NCI-H2227 (cell line): Measurements from ENCODE around the gene FBXW4.
A peak's percentile ranks its signal among the peaks of the same experiment; 100 is the strongest.

Experiments used
- DNase-seq: peaks from one replicate; lab custom pipeline; 2025; ENCODE audit not compliant: unreplicated experiment; lab: John Stamatoyannopoulos, UW

FBXW4 gene, protein sequence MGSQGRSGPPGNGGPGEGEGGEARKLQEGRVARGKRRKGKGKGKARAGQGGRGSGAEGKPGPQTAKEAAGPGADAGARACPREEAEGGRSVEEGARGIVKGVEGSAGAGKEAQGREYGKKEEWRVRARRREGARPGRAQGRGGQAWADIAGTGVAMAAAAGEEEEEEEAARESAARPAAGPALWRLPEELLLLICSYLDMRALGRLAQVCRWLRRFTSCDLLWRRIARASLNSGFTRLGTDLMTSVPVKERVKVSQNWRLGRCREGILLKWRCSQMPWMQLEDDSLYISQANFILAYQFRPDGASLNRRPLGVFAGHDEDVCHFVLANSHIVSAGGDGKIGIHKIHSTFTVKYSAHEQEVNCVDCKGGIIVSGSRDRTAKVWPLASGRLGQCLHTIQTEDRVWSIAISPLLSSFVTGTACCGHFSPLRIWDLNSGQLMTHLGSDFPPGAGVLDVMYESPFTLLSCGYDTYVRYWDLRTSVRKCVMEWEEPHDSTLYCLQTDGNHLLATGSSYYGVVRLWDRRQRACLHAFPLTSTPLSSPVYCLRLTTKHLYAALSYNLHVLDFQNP

GRCh38 chr10:101694674-101695403 is at the start of gene FBXW4:
FBXW4 (minus strand) TSS chr10:101695170; CDS start chr10:101695105, 65 bp downstream.
- peak; percentile 43 for DNase-seq

- DNase-seq = no peak
Observed at GRCh38 chr10:101744267-101744666, 49.3 kb upstream of the FBXW4 start.

GRCh38 chr10:101741938-101742337 is 47.0 kb upstream of the FBXW4 start:
- no peak for DNase-seq

GRCh38 chr10:101736666-101737065 is 41.7 kb upstream of the FBXW4 start:
- DNase-seq = no peak

- DNase-seq = no peak
Observed at GRCh38 chr10:101732096-101732495, 37.1 kb upstream of the FBXW4 start.

DNA sequence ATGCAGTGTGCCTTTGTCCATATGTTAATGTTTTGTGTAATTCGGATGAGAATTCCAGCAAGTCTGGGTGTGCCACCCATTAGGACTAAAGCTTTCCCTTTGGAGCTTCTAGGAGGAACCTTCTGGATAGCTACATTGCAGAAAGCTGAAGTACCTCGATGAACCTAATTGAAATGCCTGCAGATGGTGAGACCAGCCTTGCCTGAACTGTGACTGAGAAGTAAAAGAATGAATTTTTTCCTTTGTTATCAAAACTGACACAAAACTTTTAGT is 31.1 kb upstream of the FBXW4 start:
- DNase-seq = no peak

- no peak for DNase-seq
Observed at GRCh38 chr10:101725296-101726114, 30.5 kb upstream of the FBXW4 start.

- DNase-seq = no peak
Observed at GRCh38 chr10:101724446-101724845, 29.5 kb upstream of the FBXW4 start.

DNA sequence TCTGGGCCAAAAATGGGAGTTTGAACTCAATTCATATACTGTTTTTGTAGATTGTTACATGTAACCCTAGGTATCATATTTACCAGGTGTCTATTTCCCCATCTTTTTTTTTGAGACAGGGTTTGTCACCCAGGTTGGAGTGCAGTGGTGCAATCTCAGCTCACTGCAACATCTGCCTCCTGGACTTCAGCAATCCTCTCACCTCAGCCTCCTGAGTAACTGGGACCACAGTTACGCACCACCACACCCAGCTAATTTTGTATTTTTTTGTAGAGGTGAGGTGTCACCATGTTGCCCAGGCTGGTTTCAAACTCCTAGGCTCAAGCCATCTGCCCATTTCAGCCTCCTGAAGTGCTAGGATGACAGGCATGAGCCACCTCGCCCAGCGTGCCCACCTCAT is 28.2 kb upstream of the FBXW4 start:
- DNase-seq = no peak

DNA sequence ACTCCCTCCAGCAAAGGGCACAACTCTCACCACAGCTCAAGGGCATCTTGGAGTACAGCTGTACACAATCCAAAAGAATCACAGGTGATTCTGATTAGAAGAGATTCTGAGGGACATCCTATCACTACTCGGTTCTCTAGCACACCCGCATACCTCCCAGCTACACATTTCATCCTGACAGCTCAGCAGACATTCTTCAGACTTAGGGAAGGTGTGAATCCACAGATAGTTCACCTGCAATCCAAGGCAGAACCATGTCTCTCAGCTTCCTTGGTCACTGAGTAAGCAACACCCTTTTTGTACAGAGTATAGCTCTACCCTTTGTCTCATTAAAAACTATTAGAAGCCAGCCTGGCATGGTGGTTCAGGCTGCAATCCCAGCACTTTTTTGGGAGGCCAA is 26.8 kb upstream of the FBXW4 start:
- DNase-seq = no peak

- DNase-seq = no peak
Observed at GRCh38 chr10:101720606-101721230, 25.7 kb upstream of the FBXW4 start.

DNA sequence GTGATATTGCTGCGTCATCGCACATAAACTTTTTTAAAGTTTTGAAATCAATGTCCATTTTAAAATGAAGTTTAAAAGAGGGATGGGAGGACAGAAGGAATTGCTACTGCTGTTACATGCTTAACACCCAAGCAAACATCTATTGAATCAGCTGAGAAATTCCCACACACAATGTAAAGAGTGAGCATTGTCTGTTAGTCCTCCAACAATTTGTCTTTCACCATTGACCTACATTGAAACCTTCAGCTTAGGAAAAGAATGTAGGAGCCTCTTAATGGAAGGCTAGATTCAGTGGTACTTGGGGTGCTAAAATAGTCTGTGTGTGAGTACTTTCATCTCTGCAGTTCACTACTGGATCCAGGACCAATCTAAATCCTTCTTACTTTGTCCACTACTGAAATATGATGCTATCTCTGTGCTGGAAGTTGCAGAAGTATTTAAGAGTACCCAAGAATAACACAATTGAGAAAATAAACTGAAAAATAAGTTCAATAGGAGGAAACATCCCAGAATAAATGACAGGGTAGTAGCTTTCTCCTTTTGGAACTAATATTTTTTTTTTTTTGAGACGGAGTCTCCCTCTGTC is 23.8 kb upstream of the FBXW4 start:
- no peak for DNase-seq

- peak; percentile 30 for DNase-seq
Observed at GRCh38 chr10:101716891-101717659, 22.1 kb upstream of the FBXW4 start.

GRCh38 chr10:101712997-101713396 is 18.0 kb upstream of the FBXW4 start:
- DNase-seq = no peak

DNA sequence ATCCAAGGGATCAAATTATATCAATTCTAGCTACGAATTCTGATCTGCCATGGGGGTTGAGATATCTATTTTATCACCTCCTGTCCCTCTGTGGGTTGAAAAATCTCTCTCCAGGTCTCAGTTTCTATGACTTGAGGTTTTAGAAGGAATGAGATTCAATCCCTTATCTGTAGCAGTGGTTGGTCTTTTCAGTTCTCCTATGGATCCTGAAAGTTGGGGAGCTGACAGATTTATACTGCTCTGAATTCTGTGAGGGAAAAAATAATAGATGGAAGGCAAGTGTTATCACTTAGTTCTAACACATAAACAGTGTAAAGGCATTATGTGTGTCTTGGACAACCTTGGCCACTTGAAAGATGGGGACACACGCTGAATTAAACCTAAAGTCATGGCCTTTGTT is 15.8 kb upstream of the FBXW4 start:
- no peak for DNase-seq

DNA sequence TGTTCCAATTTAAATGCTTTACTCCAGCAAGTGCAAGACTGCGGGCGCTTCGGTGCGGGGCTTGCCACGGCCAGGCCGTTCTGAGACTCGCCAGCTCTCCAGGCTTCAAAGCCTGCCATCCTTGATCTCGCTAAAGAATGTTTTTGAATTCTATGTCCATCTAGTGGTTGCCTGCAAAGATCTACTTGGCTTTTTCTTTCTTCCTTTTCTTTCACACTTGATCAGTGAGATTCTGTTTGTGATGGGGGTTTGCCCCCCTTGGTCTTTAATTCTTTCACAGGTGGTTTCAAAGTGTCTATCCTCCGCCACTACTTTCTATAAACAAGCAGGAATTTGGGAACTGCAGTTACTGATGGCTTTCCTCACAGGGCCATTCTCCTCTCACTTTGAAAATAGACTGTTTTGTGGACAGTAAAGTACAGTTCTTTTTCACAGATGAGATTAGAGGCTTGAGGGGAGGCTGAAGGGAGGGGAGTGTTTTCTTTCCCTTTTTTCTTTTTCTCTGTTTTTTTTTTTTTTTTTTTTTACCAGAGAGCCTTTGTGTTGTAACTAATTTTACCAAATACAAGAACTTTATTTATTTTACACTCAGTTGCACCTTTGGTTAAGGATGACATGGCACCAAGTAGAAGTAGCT is 15.2 kb upstream of the FBXW4 start:
- DNase-seq = peak; percentile 11

DNA sequence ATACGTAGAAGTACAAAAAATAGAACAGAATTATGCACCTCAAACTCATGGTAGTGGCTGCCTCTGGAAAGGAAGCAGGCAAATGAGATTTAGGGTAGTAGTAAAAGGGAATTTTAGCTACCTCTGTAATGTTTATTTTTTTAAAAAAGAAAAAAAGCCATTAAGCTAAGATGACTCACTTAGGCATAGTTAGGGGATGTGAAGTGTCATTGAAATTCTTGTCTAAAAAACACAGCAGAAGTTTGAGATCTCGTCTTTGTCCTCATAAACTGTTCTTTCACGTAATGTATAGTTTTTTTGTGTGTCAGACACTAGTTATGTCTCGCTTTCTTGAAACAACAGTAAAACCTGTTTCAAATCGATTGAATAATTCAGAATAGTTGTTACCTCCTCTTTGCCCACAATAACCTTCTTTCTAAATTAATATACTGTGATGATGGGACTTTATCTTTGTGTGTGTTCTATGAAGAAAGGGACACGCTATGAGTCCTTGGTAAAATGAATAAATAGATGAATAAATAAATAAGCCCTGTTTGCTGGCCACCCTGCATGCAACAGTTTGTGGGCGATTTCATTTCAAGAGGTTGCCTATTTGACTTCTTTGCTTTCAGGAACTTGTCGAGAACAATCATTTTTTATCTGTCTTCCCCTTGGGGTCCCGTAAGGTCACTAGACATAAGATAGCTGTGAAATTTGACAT is 14.5 kb upstream of the FBXW4 start:
- no peak for DNase-seq

DNA sequence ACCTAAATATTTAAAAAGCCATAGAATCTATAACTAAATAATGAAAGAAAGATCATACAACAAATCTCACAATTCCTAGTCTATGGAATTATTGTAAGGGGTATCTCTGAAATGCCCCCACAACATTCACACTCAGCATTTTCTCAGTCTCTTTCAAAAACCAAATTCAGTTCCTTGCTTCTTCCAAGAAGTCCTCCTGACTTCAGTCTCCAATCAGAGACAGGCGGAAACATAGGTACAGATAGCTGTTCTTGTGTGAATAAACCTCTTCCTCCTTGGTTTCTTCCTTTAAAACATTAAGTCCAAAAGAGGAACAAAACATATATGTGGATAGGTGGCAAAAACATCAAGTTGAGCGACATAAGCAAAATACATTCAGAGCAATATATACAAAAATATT is 13.9 kb upstream of the FBXW4 start:
- no peak for DNase-seq

DNA sequence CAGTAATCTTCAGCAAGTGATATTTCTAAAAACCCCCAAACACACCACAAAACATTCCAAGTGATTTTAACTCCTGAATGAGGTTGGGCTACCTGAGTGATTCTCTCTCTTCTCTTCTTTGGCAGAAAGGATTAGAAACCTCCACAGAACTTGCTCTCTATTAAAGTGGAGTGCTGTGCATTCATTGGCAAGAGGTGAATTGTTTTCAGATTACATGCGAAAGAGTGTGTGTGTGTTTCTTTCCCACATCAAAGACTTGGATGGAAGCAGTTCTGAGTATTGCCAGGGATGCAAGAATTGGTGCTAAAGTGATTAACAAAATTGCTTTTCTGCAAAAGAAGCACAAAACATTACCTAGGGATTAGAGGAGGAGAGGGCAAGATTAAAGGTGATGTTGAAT is 13.1 kb upstream of the FBXW4 start:
- no peak for DNase-seq
